OCI-LY7 (cell line): ENCODE data around the gene ATP6V0A1.

Source experiments
- CTCF ChIP-seq: fragments of 200-600 bp; sonication (generic); conservative IDR thresholded peaks from 2 replicates; pipeline ENCODE4 v1.5.1; 2014; ENCODE audit warnings: mild to moderate bottlenecking, antibody characterized with exemption, low read length, moderate library complexity, mixed read lengths
- EZH2phosphoT487 ChIP-seq: fragments of 200-600 bp; sonication (generic); IDR thresholded peaks from 2 replicates; pipeline ENCODE4 v1.6.1; 2018; ENCODE audit warnings: low read depth, borderline replicate concordance, mild to moderate bottlenecking, mixed run types, antibody characterized with exemption, low read length, moderate library complexity, mixed read lengths

GRCh38 chr17:42421507-42422338, 37.0 kb upstream of the ATP6V0A1 start:
- TF ChIP-seq EZH2phosphoT487 (no peak), CTCF (no peak)
